ENCODE results near the gene ZBTB7C.

Gene ZBTB7C

GRCh38 chr18:48050176-48050575 lies 359.0 kb downstream of the ZBTB7C start:
- no peaks in the 10 kb centered on the region for H3K36me3 ChIP-seq (ENCODE audit: insufficient read depth, low read length)
- H3K27me3 ChIP-seq (ENCODE audit: insufficient read depth, low read length, poor library complexity), result no peaks in the 10 kb centered on the region
- no peak overlapping the region for H3K4me2 ChIP-seq (ENCODE audit: insufficient read depth, low read length)
- H3K9me3 ChIP-seq (ENCODE audit: insufficient read depth, low read length, severe bottlenecking), result no peaks in the 10 kb centered on the region
- no peak overlapping the region for H3K27ac ChIP-seq (ENCODE audit: low read length)
- no peak for DNase-seq
- no peak overlapping the region for H3K9ac ChIP-seq (ENCODE audit: low read depth, low read length)
- H3K79me2 ChIP-seq (ENCODE audit: insufficient read depth, low read length), result no peaks in the 10 kb centered on the region
- no peak overlapping the region for H2AFZ ChIP-seq (ENCODE audit: low read depth, low read length)
- no peak for TF ChIP-seq EZH2 (IDR thresholded peaks at IDR 0.05; ENCODE audit: borderline replicate concordance, low read depth, low read length, severe bottlenecking)
- TF ChIP-seq, protein P1, sequence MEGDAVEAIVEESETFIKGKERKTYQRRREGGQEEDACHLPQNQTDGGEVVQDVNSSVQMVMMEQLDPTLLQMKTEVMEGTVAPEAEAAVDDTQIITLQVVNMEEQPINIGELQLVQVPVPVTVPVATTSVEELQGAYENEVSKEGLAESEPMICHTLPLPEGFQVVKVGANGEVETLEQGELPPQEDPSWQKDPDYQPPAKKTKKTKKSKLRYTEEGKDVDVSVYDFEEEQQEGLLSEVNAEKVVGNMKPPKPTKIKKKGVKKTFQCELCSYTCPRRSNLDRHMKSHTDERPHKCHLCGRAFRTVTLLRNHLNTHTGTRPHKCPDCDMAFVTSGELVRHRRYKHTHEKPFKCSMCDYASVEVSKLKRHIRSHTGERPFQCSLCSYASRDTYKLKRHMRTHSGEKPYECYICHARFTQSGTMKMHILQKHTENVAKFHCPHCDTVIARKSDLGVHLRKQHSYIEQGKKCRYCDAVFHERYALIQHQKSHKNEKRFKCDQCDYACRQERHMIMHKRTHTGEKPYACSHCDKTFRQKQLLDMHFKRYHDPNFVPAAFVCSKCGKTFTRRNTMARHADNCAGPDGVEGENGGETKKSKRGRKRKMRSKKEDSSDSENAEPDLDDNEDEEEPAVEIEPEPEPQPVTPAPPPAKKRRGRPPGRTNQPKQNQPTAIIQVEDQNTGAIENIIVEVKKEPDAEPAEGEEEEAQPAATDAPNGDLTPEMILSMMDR (IDR thresholded peaks at IDR 0.05; ENCODE audit: borderline replicate concordance, extremely low read depth, low read length, poor library complexity, severe bottlenecking), result no peak
- H3K4me3 ChIP-seq (ENCODE audit: low read depth in 1 of 2, low read length in 2 of 2), result no peak overlapping the region
- no peaks in the 10 kb centered on the region for H3K4me1 ChIP-seq (ENCODE audit: insufficient read depth, low read length)
- no peaks in the 10 kb centered on the region for H4K20me1 ChIP-seq (ENCODE audit: insufficient read depth, low read length)
- no peak for ATAC-seq (ENCODE audit: insufficient read depth, low read depth)

GRCh38 chr18:48049757-48050156 lies 359.4 kb downstream of the ZBTB7C start:
- Histone ChIP-seq H3K4me3 (ENCODE audit: low read depth in 1 of 2, low read length in 2 of 2) (no peak overlapping the region), H3K4me1 (ENCODE audit: insufficient read depth, low read length) (no peaks in the 10 kb centered on the region), H3K36me3 (ENCODE audit: insufficient read depth, low read length) (no peaks in the 10 kb centered on the region), H3K9ac (ENCODE audit: low read depth, low read length) (no peak overlapping the region), H3K4me2 (ENCODE audit: insufficient read depth, low read length) (no peak overlapping the region), H3K27ac (ENCODE audit: low read length) (no peak overlapping the region), H3K79me2 (ENCODE audit: insufficient read depth, low read length) (no peaks in the 10 kb centered on the region), H3K9me3 (ENCODE audit: insufficient read depth, low read length, severe bottlenecking) (no peaks in the 10 kb centered on the region), H4K20me1 (ENCODE audit: insufficient read depth, low read length) (no peaks in the 10 kb centered on the region), H3K27me3 (ENCODE audit: insufficient read depth, low read length, poor library complexity) (no peaks in the 10 kb centered on the region), H2AFZ (ENCODE audit: low read depth, low read length) (no peak overlapping the region)
- no peak for ATAC-seq (ENCODE audit: insufficient read depth, low read depth)
- DNase-seq, result no peak
- no peak for TF ChIP-seq EZH2 (IDR thresholded peaks at IDR 0.05; ENCODE audit: borderline replicate concordance, low read depth, low read length, severe bottlenecking)
- TF ChIP-seq, protein P1 (IDR thresholded peaks at IDR 0.05; ENCODE audit: borderline replicate concordance, extremely low read depth, low read length, poor library complexity, severe bottlenecking), result no peak

GRCh38 chr18:48048251-48048650 lies 360.9 kb downstream of the ZBTB7C start:
- Histone ChIP-seq H3K36me3 (ENCODE audit: insufficient read depth, low read length) (no peaks in the 10 kb centered on the region), H2AFZ (ENCODE audit: low read depth, low read length) (no peak overlapping the region), H3K27me3 (ENCODE audit: insufficient read depth, low read length, poor library complexity) (no peaks in the 10 kb centered on the region), H4K20me1 (ENCODE audit: insufficient read depth, low read length) (no peaks in the 10 kb centered on the region), H3K4me3 (ENCODE audit: low read depth in 1 of 2, low read length in 2 of 2) (no peak overlapping the region), H3K4me2 (ENCODE audit: insufficient read depth, low read length) (no peak overlapping the region), H3K4me1 (ENCODE audit: insufficient read depth, low read length) (no peaks in the 10 kb centered on the region), H3K79me2 (ENCODE audit: insufficient read depth, low read length) (no peaks in the 10 kb centered on the region), H3K9me3 (ENCODE audit: insufficient read depth, low read length, severe bottlenecking) (no peaks in the 10 kb centered on the region), H3K9ac (ENCODE audit: low read depth, low read length) (no peak overlapping the region), H3K27ac (ENCODE audit: low read length) (no peak overlapping the region)
- TF ChIP-seq, protein P1 (IDR thresholded peaks at IDR 0.05; ENCODE audit: borderline replicate concordance, extremely low read depth, low read length, poor library complexity, severe bottlenecking), result no peak
- no peak for TF ChIP-seq EZH2 (IDR thresholded peaks at IDR 0.05; ENCODE audit: borderline replicate concordance, low read depth, low read length, severe bottlenecking)
- ATAC-seq (ENCODE audit: insufficient read depth, low read depth) (no peak), DNase-seq (no peak)

DNA sequence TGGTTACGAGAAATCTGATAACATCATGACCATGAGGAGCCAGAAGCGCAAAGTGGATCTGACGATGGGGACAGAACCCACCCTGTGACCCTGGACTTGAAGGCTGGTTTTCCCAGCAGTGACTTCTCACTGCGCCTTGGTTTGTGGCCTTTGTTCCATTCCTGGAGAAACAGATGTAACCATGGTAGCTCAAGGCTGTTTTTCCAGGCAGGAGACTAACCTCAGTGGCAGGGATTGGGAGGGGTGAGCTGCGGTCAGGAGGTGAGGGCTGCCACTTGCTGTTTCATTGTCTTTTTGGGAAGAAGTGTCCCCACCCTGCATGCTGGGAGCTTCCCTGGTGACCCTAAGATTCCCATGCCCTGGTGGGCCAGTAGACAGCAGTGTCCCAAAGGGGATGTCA lies 362.3 kb downstream of the ZBTB7C start:
- DNase-seq, result no peak

More for the DNA sequence above, 362.3 kb downstream of the ZBTB7C start:
- H4K20me1 ChIP-seq (ENCODE audit: insufficient read depth, low read length), result no peaks in the 10 kb centered on the region
- no peak overlapping the region for H2AFZ ChIP-seq (ENCODE audit: low read depth, low read length)
- no peak overlapping the region for H3K27ac ChIP-seq (ENCODE audit: low read length)
- no peak overlapping the region for H3K9ac ChIP-seq (ENCODE audit: low read depth, low read length)
- H3K79me2 ChIP-seq (ENCODE audit: insufficient read depth, low read length), result no peaks in the 10 kb centered on the region
- no peaks in the 10 kb centered on the region for H3K27me3 ChIP-seq (ENCODE audit: insufficient read depth, low read length, poor library complexity)
- TF ChIP-seq, protein P1 (IDR thresholded peaks at IDR 0.05; ENCODE audit: borderline replicate concordance, extremely low read depth, low read length, poor library complexity, severe bottlenecking), result no peak
- TF ChIP-seq EZH2 (IDR thresholded peaks at IDR 0.05; ENCODE audit: borderline replicate concordance, low read depth, low read length, severe bottlenecking), result no peak
- no peak overlapping the region for H3K4me2 ChIP-seq (ENCODE audit: insufficient read depth, low read length)
- no peak overlapping the region for H3K4me3 ChIP-seq (ENCODE audit: low read depth in 1 of 2, low read length in 2 of 2)
- no peaks in the 10 kb centered on the region for H3K36me3 ChIP-seq (ENCODE audit: insufficient read depth, low read length)
- no peaks in the 10 kb centered on the region for H3K4me1 ChIP-seq (ENCODE audit: insufficient read depth, low read length)
- H3K9me3 ChIP-seq (ENCODE audit: insufficient read depth, low read length, severe bottlenecking), result no peaks in the 10 kb centered on the region
- ATAC-seq (ENCODE audit: insufficient read depth, low read depth), result no peak
